H1 (cell line): ENCODE data around the gene FBXO38. TPM values are rescaled to one million over a fixed set of nuclear protein-coding genes. Genes with fewer than 3 reads are reported as not detected.

Source experiments
- CTCF ChIA-PET: fragments of 300-600 bp; sonication (Branson Sonifier 250); formaldehyde crosslinking; loops from one replicate; lab custom pipeline; 2021; ENCODE audit not compliant: partially characterized antibody; lab: Charles Lee
- POLR2A ChIA-PET: fragments of 300-600 bp; sonication (Branson Sonifier 250); formaldehyde crosslinking; loops from one replicate; lab custom pipeline; 2021; ENCODE audit warnings: inconsistent platforms; ENCODE audit not compliant: partially characterized antibody; lab: Charles Lee
- DNase-seq, 2 experiments: peaks; one replicate each; pipeline versions ENCODE4 v3.0.0 to v3.0.0-alpha.2; 2010 to 2022; ENCODE audit warnings: low spot score in 2 of 2, low read depth in 1 of 2, mixed read lengths in 1 of 2
- FAIRE-seq: peaks from 2 replicates; lab custom pipeline; 2011; peaks lifted over from hg19 to GRCh38; lab: Jason Lieb, UNC
- H2AFZ ChIP-seq: 2 replicates; pipeline ENCODE4 v1.8.1; 2012; ENCODE audit warnings: low read length, inconsistent platforms
- H2AK5ac ChIP-seq: 2 replicates; pipeline ENCODE4 v1.6.1; 2013; ENCODE audit warnings: low read depth, low read length
- H2BK120ac ChIP-seq: replicated peaks from 2 replicates; pipeline ENCODE3; 2013; ENCODE audit warnings: low read depth, low read length, inconsistent platforms
- H2BK12ac ChIP-seq: 2 replicates; pipeline ENCODE4 v1.6.1; 2013; ENCODE audit warnings: low read depth, low read length
- H2BK15ac ChIP-seq: 2 replicates; pipeline ENCODE4 v1.6.1; 2013; ENCODE audit warnings: low read length
- H2BK20ac ChIP-seq: 2 replicates; pipeline ENCODE4 v1.6.1; 2013; ENCODE audit warnings: low read length
- H2BK5ac ChIP-seq: 2 replicates; pipeline ENCODE4 v1.6.1; 2013; ENCODE audit warnings: low read depth, low read length
- H3K14ac ChIP-seq: 2 replicates; pipeline ENCODE4 v1.6.1; 2013; ENCODE audit warnings: inconsistent platforms; ENCODE audit not compliant: insufficient read length
- H3K18ac ChIP-seq: 2 replicates; pipeline ENCODE4 v1.6.1; 2013; ENCODE audit warnings: low read length; ENCODE audit errors: extremely low read depth
- H3K23ac ChIP-seq: 2 replicates; pipeline ENCODE4 v1.6.1; 2013; ENCODE audit warnings: inconsistent platforms; ENCODE audit not compliant: insufficient read length
- H3K23me2 ChIP-seq: 2 replicates; pipeline ENCODE4 v1.6.1; 2013; ENCODE audit warnings: low read depth, low read length
- H3K27ac ChIP-seq: 2 replicates; pipeline ENCODE4 v1.6.1; 2011; ENCODE audit warnings: low read depth, low read length, inconsistent platforms
- H3K27me3 ChIP-seq, 4 experiments: replicated peaks in 1 of 4; 1 replicate in 1 of 4; 2 replicates in 3 of 4; pipeline versions ENCODE4 v1.6.1 to v1.8.1; 2011 to 2013; ENCODE audit warnings: low read length in 3 of 4, mild to moderate bottlenecking in 3 of 4, inconsistent platforms in 2 of 4, mixed read lengths in 2 of 4, moderate library complexity in 1 of 4; ENCODE audit not compliant: control insufficient read depth in 3 of 4, insufficient read depth in 3 of 4; ENCODE audit errors: extremely low read depth in 1 of 4
- H3K36me3 ChIP-seq, 4 experiments: 2 replicates each; pipeline versions ENCODE4 v1.6.1 to v1.8.1; 2011 to 2013; ENCODE audit warnings: mild to moderate bottlenecking in 4 of 4, low read length in 3 of 4, moderate library complexity in 2 of 4, control low read depth in 1 of 4, inconsistent platforms in 1 of 4; ENCODE audit not compliant: insufficient read depth in 4 of 4, control insufficient read depth in 2 of 4
- H3K4ac ChIP-seq: replicated peaks from 2 replicates; pipeline ENCODE3; 2013; ENCODE audit warnings: low read length, low read depth, mixed read lengths, inconsistent platforms; ENCODE audit not compliant: insufficient read length
- H3K4me1 ChIP-seq, 4 experiments: replicated peaks in 1 of 4; 1 replicate in 1 of 4; 2 replicates in 3 of 4; pipeline versions ENCODE4 v1.6.1 to v1.8.1; 2011 to 2013; ENCODE audit warnings: low read length in 3 of 4, inconsistent platforms in 2 of 4, mixed read lengths in 1 of 4; ENCODE audit not compliant: insufficient read depth in 4 of 4, control insufficient read depth in 3 of 4
- H3K4me2 ChIP-seq, 2 experiments: 2 replicates each; pipeline versions ENCODE4 v1.6.1 to v1.8.1; 2011 to 2013; ENCODE audit warnings: low read depth in 2 of 2, low read length in 2 of 2, control low read depth in 1 of 2, inconsistent platforms in 1 of 2, mild to moderate bottlenecking in 1 of 2; ENCODE audit not compliant: insufficient read depth in 1 of 2
- H3K4me3 ChIP-seq, 4 experiments: fragments of 200-600, 300-600 bp in 1 of 4; sonication (generic), shearing (Covaris generic), sonication (Bioruptor Twin) in 1 of 4; 2 replicates each; pipeline versions ENCODE4 v1.5.1 to v1.8.1; 2011 to 2016; ENCODE audit warnings: low read length in 4 of 4, low read depth in 3 of 4, control low read depth in 2 of 4, inconsistent platforms in 2 of 4, mild to moderate bottlenecking in 2 of 4, mixed read lengths in 1 of 4, moderate library complexity in 1 of 4; ENCODE audit not compliant: insufficient read depth in 2 of 4; ENCODE audit errors: extremely low read depth in 1 of 4
- H3K56ac ChIP-seq: replicated peaks from 2 replicates; pipeline ENCODE3; 2013; ENCODE audit warnings: low read depth, mild to moderate bottlenecking, mixed read lengths, low read length, inconsistent platforms; ENCODE audit not compliant: insufficient read length
- H3K79me1 ChIP-seq: 2 replicates; pipeline ENCODE4 v1.6.1; 2013; ENCODE audit warnings: low read depth, low read length, control low read depth
- H3K79me2 ChIP-seq, 2 experiments: 2 replicates each; pipeline versions ENCODE4 v1.6.1 to v1.8.1; 2012 to 2013; ENCODE audit warnings: low read length in 2 of 2, mild to moderate bottlenecking in 2 of 2, inconsistent platforms in 1 of 2; ENCODE audit not compliant: insufficient read depth in 2 of 2, control insufficient read depth in 1 of 2
- H3K9ac ChIP-seq, 4 experiments: replicated peaks in 1 of 4; 1 replicate in 1 of 4; 2 replicates in 3 of 4; pipeline versions ENCODE4 v1.6.1 to v1.8.1; 2011 to 2013; ENCODE audit warnings: low read depth in 3 of 4, low read length in 3 of 4, control low read depth in 2 of 4, mild to moderate bottlenecking in 2 of 4, moderate library complexity in 2 of 4, inconsistent platforms in 1 of 4; ENCODE audit errors: extremely low read depth in 1 of 4
- H3K9me3 ChIP-seq, 2 experiments: 2 replicates each; pipeline versions ENCODE4 v1.6.1 to v1.8.1; 2012 to 2013; ENCODE audit warnings: mild to moderate bottlenecking in 2 of 2, moderate library complexity in 2 of 2, control low read depth in 1 of 2, inconsistent platforms in 1 of 2, low read depth in 1 of 2, low read length in 1 of 2, mixed read lengths in 1 of 2; ENCODE audit not compliant: insufficient read depth in 2 of 2
- H4K20me1 ChIP-seq, 2 experiments: replicated peaks in 1 of 2; 2 replicates each; pipeline versions ENCODE3 to v1.8.1; 2011 to 2013; ENCODE audit warnings: inconsistent platforms in 2 of 2, low read length in 2 of 2, mild to moderate bottlenecking in 1 of 2; ENCODE audit not compliant: insufficient read depth in 2 of 2, control insufficient read depth in 1 of 2
- H4K5ac ChIP-seq: 2 replicates; pipeline ENCODE4 v1.6.1; 2013; ENCODE audit warnings: low read length, low read depth, mixed read lengths, inconsistent platforms; ENCODE audit not compliant: insufficient read length
- H4K8ac ChIP-seq: 2 replicates; pipeline ENCODE4 v1.8.0; 2013; ENCODE audit warnings: mild to moderate bottlenecking, moderate library complexity, low read length, inconsistent platforms; ENCODE audit not compliant: insufficient read depth; ENCODE audit errors: extremely low read depth
- H4K91ac ChIP-seq: replicated peaks from 2 replicates; pipeline ENCODE3; 2013; ENCODE audit warnings: low read length, mixed read lengths, inconsistent platforms; ENCODE audit not compliant: insufficient read length
- CBX5 ChIP-seq: fragments of 300-800, 300-1000 bp; sonication (generic); IDR thresholded peaks from 2 replicates; pipeline ENCODE4 v1.7.1; 2016; ENCODE audit warnings: antibody characterized with exemption, low read length, low read depth
- CBX8 ChIP-seq: fragments of 300-800, 300-1000 bp; sonication (generic); IDR thresholded peaks from 2 replicates; pipeline ENCODE4 v1.7.1; 2016; ENCODE audit warnings: low read depth, low read length, borderline replicate concordance
- CTBP2 ChIP-seq: IDR thresholded peaks from 2 replicates; pipeline ENCODE4 v1.7.0; 2011; ENCODE audit warnings: borderline replicate concordance, mild to moderate bottlenecking, moderate library complexity, mixed read lengths, low read length; ENCODE audit not compliant: insufficient read depth, insufficient read length
- GTF2F1 ChIP-seq: IDR thresholded peaks from 2 replicates; pipeline ENCODE4 v1.6.1; 2012; ENCODE audit warnings: low read depth, low read length, improper control_type of control experiment, borderline replicate concordance
- HDAC2 ChIP-seq, 2 experiments: fragments of 300-600 bp in 1 of 2; sonication (generic) in 1 of 2; IDR thresholded peaks; 2 replicates each; pipeline ENCODE4 v1.6.1; 2011 to 2012; ENCODE audit warnings: low read depth in 2 of 2, low read length in 2 of 2, mild to moderate bottlenecking in 2 of 2, moderate library complexity in 2 of 2, borderline replicate concordance in 1 of 2, inconsistent platforms in 1 of 2
- HDAC6 ChIP-seq: IDR thresholded peaks from one replicate; pipeline ENCODE4 v1.7.1; 2012; ENCODE audit warnings: low read depth, mild to moderate bottlenecking, inconsistent platforms, low read length, moderate library complexity
- KDM4A ChIP-seq: IDR thresholded peaks from one replicate; pipeline ENCODE4 v1.7.1; 2012; ENCODE audit warnings: low read depth, mild to moderate bottlenecking, moderate library complexity, low read length, inconsistent platforms; ENCODE audit not compliant: severe bottlenecking
- NRF1 ChIP-seq: IDR thresholded peaks from 2 replicates; pipeline ENCODE4 v1.6.1; 2011; ENCODE audit warnings: mild to moderate bottlenecking, low read depth, low read length, improper control_type of control experiment
- RBBP5 ChIP-seq: IDR thresholded peaks from 2 replicates; pipeline ENCODE4 v1.7.1; 2012; ENCODE audit warnings: low read depth, mild to moderate bottlenecking, inconsistent platforms, low read length, moderate library complexity, borderline replicate concordance
- TEAD4 ChIP-seq: IDR thresholded peaks from 2 replicates; pipeline ENCODE4 v1.6.1; 2012; ENCODE audit warnings: low read depth, low read length, inconsistent platforms, mixed read lengths
- WGBS, 2 experiments: shearing (Covaris generic) in 1 of 2; methylation state at CpG; one replicate each; pipeline versions ENCODE4 v1.1.6 to v1.1.7; 2013 to 2015; ENCODE audit warnings: low lambda C conversion rate in 2 of 2, mixed read lengths in 2 of 2, inconsistent platforms in 1 of 2, low coverage in 1 of 2, missing lambda C conversion rate in 1 of 2; ENCODE audit not compliant: insufficient replicate concordance in 2 of 2, insufficient coverage in 1 of 2, insufficient read length in 1 of 2; ENCODE audit errors: extremely low coverage in 1 of 2, missing lambda C conversion rate in 1 of 2; 5-methylcytosine and 5-hydroxymethylcytosine counted together
- polyA plus RNA-seq, 7 experiments: library from polyadenylated mRNA; depleted of rRNA in 3 of 7; stranded (reverse) in 5 of 7; unstranded in 2 of 7; fragments of >200 nt in 5 of 7; fragments of 200-250 nt in 2 of 7; gene quantifications; 1 replicate in 5 of 7; 2 replicates in 1 of 7; 4 replicates in 1 of 7; pipeline versions ENCODE4 v1.2.1 to v1.2.3, GENCODE V29; 2011 to 2013; ENCODE audit warnings: missing spikeins in 2 of 7, mixed read lengths in 2 of 7
- total RNA-seq: library from RNA; stranded (reverse); fragmentation: NEBNext Ultra II Directional; extraction: Animal tissue kit (Norgen Biotek cat#: 25700); gene quantifications from 2 replicates; pipeline ENCODE4 v1.2.1, GENCODE V29; 2021

FBXO38 gene
- total and polyA plus RNA-seq, 2 of the 8 experiments (the other 6 are each of a cell fraction or from before 2014, with no cell fraction given), result 9.1 to 34.3 TPM

DNA sequence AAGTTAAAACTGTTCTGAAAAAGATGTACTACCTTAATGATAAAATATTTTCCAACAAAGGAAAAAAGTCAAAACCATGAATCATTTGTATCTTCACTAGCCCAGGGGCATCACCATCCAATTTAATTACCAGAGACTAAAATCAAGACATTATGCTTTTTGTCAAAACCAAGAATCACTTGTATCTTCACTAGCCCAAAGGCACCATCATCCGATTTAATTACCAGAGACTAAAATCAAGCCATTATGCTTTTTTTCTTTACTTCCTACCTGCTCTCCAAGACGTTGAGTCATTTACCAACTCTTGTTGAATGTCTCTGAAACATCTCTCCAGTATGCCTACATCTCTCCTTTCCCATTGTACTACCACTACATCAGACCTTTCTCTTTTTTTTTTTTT lies 37.9 kb downstream of the FBXO38 start:
- peaks cover 0 to 2% of the 10 kb centered on the region in 2 experiments for H4K20me1 ChIP-seq
- H2BK5ac ChIP-seq, result no peak overlapping the region
- H4K5ac ChIP-seq, result no peak overlapping the region
- H2AK5ac ChIP-seq, result no peak overlapping the region
- H2BK15ac ChIP-seq, result no peak overlapping the region
- H3K4me3 ChIP-seq, result no peak overlapping the region
- no peaks in the 10 kb centered on the region for H3K23me2 ChIP-seq
- no peak overlapping the region for H3K9ac ChIP-seq
- H3K4me2 ChIP-seq, result no peak overlapping the region
- FAIRE-seq, result no peak
- H3K4me1 ChIP-seq, result no peaks in the 10 kb centered on the region
- no peak overlapping the region for H3K23ac ChIP-seq
- H3K27me3 ChIP-seq, result no peaks in the 10 kb centered on the region
- H3K14ac ChIP-seq, result no peak overlapping the region
- H3K4ac ChIP-seq, result no peak overlapping the region
- no peak overlapping the region for H3K27ac ChIP-seq
- TF ChIP-seq HDAC2 (IDR thresholded peaks at IDR 0.05; ENCODE audit: borderline replicate concordance in 1 of 2, low read depth in 2 of 2, low read length in 2 of 2) (no peak), TEAD4 (no peak), RBBP5 (no peak), CTBP2 (no peak), GTF2F1 (no peak), HDAC6 (no peak), CBX8 (no peak), NRF1 (no peak), CBX5 (no peak), KDM4A (no peak)
- TF ChIP-seq, all 59 proteins: peak for 0
- no peak overlapping the region for H2BK20ac ChIP-seq
- DNase-seq, result no peak
- no peak overlapping the region for H4K91ac ChIP-seq
- H2BK120ac ChIP-seq, result no peak overlapping the region
- no peak overlapping the region for H4K8ac ChIP-seq
- no peaks in the 10 kb centered on the region for H3K9me3 ChIP-seq
- WGBS, 2 experiments, result 74% methylated on average over 2 of the region's 2 CpGs; no CpG with 5 or more reads in 1 of the 2 experiments
- H3K79me1 ChIP-seq, result no peaks in the 10 kb centered on the region
- ChIA-PET POLR2A (interaction anchor here (0.9 kb wide), 1 partner anchor 9 kb away, joined by 3 read pairs; no protein-coding TSS in a partner anchor), CTCF (interaction anchor here (1.4 kb wide), 1 partner anchor 17 kb away, joined by 3 read pairs; no protein-coding TSS in a partner anchor)
- no peak overlapping the region for H3K18ac ChIP-seq
- H2BK12ac ChIP-seq, result no peak overlapping the region
- H3K79me2 ChIP-seq, result no peaks in the 10 kb centered on the region
- H2AFZ ChIP-seq, result no peak overlapping the region
- peaks cover 33 to 74% (median 54%) of the 10 kb centered on the region in 4 experiments for H3K36me3 ChIP-seq
- no peak overlapping the region for H3K56ac ChIP-seq
